Muscle of leg (tissue), 11 donors: ENCODE data around the gene NDP. TPM values are rescaled to one million over a fixed set of nuclear protein-coding genes. Genes with fewer than 3 reads are reported as not detected.

ENCODE experiments used
- DNase-seq: peaks from one replicate; pipeline ENCODE4 v3.0.0; 2013
- H3K27ac ChIP-seq: one replicate; pipeline ENCODE4 v1.5.1; 2013; ENCODE audit warnings: mild to moderate bottlenecking, low read length, control low read depth
- H3K27me3 ChIP-seq: one replicate; pipeline ENCODE4 v1.6.1; 2013; ENCODE audit warnings: low read length; ENCODE audit not compliant: control insufficient read depth, insufficient read depth
- H3K36me3 ChIP-seq: one replicate; pipeline ENCODE4 v1.6.1; 2013; ENCODE audit warnings: low read length; ENCODE audit not compliant: control insufficient read depth, insufficient read depth
- H3K4me1 ChIP-seq: one replicate; pipeline ENCODE4 v1.6.1; 2013; ENCODE audit warnings: low read length; ENCODE audit not compliant: control insufficient read depth, insufficient read depth
- H3K4me3 ChIP-seq: one replicate; pipeline ENCODE4 v1.5.1; 2013; ENCODE audit warnings: low read length, control low read depth
- H3K9me3 ChIP-seq: replicated peaks from 2 replicates; pipeline ENCODE4 v1.6.1; 2013; ENCODE audit warnings: low read depth, low read length; ENCODE audit not compliant: control insufficient read depth
- WGBS: methylation state at CpG from one replicate; pipeline ENCODE4 v1.1.5; 2013; ENCODE audit warnings: missing lambda C conversion rate; ENCODE audit not compliant: insufficient coverage; 5-methylcytosine and 5-hydroxymethylcytosine counted together
- polyA plus RNA-seq, 8 donors: library from polyadenylated mRNA; unstranded; fragments of 120-200 nt; gene quantifications; one replicate each; pipeline versions ENCODE4 v1.2.1 to v1.2.3, GENCODE V29; 2013; ENCODE audit warnings: inconsistent platforms in 1 of 8, low replicate concordance in 1 of 8; ENCODE audit not compliant: insufficient read length in 8 of 8, insufficient read depth in 1 of 8
- total RNA-seq: library from RNA; stranded (reverse); fragments of 120-200 nt; gene quantifications from one replicate; pipeline ENCODE4 v1.2.4, GENCODE V29; 2013

The NDP gene
- total and polyA plus RNA-seq, 9 donors, result 0.82 to 2.7 (median 1.4) TPM

DNA sequence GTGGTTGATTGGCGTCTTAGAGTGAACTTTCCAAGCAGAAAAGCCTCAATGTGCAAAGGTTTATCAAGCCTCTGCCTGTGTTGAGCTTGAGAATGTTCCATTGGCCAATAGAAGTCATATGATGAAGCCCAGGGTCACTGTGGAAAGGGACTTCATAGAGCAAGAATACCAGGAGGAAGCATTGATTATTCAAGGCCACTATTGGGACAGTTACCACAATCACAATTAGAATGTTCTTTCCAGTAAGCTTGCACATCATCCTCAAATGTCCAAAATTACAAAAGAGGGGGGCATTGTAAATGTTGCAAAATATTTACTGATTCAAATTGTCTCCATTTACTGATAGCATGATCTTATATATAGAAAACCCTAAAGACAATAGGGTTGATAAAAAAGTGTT is 32.9 kb upstream of the NDP start:
- no peak overlapping the region for H3K27ac ChIP-seq
- H3K36me3 ChIP-seq, result no peaks in the 10 kb centered on the region
- WGBS, result 56% methylated on average over 1 of the region's 1 CpG
- peaks cover 8% of the 10 kb centered on the region for H3K27me3 ChIP-seq
- DNase-seq, result no peak
- H3K9me3 ChIP-seq, result no peaks in the 10 kb centered on the region
- no peak overlapping the region for H3K4me3 ChIP-seq
- no peaks in the 10 kb centered on the region for H3K4me1 ChIP-seq

DNA sequence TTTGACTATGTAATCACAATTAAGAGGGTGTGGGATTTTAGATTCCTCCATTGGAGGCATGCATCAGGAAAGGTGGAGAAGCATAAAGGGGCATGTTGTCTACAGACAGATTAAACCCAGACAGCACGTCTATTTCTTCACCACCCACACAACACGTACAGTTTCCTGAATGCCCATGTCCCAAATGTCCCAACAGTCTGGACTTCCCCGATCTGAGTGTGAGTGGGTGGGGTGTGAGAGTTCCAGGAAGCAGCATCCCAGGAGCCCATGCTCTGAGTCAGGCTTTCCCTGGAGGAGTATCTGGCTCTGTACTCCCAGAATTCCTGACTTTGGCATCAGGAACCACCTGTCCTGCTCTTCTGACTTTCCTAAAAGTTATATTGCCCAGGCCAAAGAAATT is 30.8 kb upstream of the NDP start:
- DNase-seq, result no peak
- Histone ChIP-seq H3K27me3 (peaks cover 17% of the 10 kb centered on the region), H3K36me3 (no peaks in the 10 kb centered on the region), H3K27ac (no peak overlapping the region), H3K9me3 (no peaks in the 10 kb centered on the region), H3K4me1 (no peaks in the 10 kb centered on the region), H3K4me3 (no peak overlapping the region)
- WGBS, result no CpG with 5 or more reads among the region's 3 CpGs

DNA sequence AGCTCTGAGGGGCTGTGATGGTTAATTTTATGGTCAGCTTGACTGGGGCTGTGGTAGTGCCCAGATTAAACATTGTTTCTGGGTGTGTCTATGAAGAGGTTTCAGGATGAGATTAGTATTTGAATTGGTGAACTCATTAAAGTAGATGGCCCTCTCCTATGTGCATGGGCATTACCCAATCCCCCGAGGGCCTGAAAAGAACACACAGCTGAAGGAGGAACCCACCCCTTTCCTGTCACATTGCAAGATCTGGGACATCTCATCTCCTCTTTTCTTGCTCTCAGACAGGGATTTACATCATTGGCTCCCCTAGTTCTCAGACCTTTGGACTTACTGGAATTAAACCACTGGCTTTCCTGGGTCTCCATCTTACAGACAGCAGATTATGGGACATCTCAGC is 29.4 kb upstream of the NDP start:
- DNase-seq, result no peak
- no peak overlapping the region for H3K27ac ChIP-seq
- H3K36me3 ChIP-seq, result no peaks in the 10 kb centered on the region
- peaks cover 17% of the 10 kb centered on the region for H3K27me3 ChIP-seq
- no peak overlapping the region for H3K4me3 ChIP-seq
- no peaks in the 10 kb centered on the region for H3K4me1 ChIP-seq
- 38% methylated on average over 1 of the region's 1 CpG for WGBS
- no peaks in the 10 kb centered on the region for H3K9me3 ChIP-seq

DNA sequence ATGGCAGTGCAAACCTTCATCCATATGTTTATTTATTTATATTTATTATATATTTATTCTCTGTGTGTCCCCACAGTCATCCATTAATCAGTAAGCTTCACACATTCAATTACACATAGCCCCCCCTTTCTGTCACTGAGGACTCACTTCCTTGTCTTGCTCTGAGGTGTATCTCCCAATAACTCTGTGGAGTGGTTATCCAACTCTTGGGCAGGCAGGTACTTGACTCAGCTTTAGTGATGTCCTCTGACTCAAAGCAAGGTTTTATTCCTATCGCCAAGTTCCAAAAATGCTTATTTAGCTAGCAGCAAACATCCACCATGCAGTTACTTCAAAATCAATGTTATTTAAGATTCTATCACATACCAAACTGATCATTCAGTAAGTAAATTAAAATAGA is 25.2 kb upstream of the NDP start:
- no peaks in the 10 kb centered on the region for H3K4me1 ChIP-seq
- WGBS, result 80% methylated on average over 1 of the region's 1 CpG
- H3K9me3 ChIP-seq, result no peaks in the 10 kb centered on the region
- no peak overlapping the region for H3K4me3 ChIP-seq
- H3K36me3 ChIP-seq, result no peaks in the 10 kb centered on the region
- no peak overlapping the region for H3K27ac ChIP-seq
- no peak for DNase-seq
- H3K27me3 ChIP-seq, result peaks cover 9% of the 10 kb centered on the region

DNA sequence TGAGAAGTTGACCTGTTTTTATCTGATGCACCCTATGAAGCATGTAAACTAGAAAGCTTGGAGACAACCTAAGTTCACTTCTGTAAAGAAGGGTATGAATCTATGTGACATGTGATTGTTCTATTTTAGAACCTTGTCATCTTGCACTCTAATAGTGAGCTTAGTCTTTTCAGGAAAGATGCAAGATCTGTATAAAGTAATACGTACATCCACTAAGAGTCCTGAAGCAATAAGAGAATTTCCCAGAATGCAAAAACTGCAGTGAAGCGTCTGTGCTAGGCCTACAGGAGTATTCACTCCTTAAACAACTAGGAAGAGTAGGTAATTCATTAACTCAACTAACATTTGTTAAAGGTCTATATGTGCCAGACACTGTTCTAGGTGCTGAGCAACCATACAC is 23.3 kb upstream of the NDP start:
- H3K4me1 ChIP-seq, result no peaks in the 10 kb centered on the region
- no peak overlapping the region for H3K4me3 ChIP-seq
- H3K27me3 ChIP-seq, result peaks cover 9% of the 10 kb centered on the region
- no peak for DNase-seq
- no CpG with 5 or more reads among the region's 2 CpGs for whole genome bisulfite sequencing
- no peaks in the 10 kb centered on the region for H3K36me3 ChIP-seq
- no peak overlapping the region for H3K27ac ChIP-seq
- H3K9me3 ChIP-seq, result no peaks in the 10 kb centered on the region

DNA sequence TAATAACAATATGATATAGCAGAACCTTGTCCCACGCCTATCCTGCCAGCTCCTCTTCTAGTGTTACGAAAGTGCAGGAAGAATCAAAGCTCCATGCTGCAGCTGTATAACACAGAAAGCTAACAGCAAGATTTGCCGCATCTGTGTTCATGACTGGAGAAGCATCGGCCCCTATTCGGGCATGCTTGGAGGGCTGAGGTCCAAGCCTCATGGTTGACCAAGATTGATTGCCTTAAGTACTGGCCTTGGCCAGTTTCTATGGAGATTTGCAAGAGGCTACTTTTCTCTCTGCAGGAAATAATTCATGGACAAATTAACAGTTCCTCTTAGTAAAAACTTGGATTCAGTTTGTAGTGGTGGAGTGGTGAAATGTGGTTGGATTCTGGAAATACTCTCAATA is 12.9 kb upstream of the NDP start:
- Histone ChIP-seq H3K36me3 (no peaks in the 10 kb centered on the region), H3K27me3 (peaks cover 3% of the 10 kb centered on the region), H3K27ac (no peak overlapping the region), H3K4me1 (no peaks in the 10 kb centered on the region), H3K4me3 (no peak overlapping the region), H3K9me3 (no peaks in the 10 kb centered on the region)
- no peak for DNase-seq
- 69% methylated on average over 5 of the region's 5 CpGs for WGBS

DNA sequence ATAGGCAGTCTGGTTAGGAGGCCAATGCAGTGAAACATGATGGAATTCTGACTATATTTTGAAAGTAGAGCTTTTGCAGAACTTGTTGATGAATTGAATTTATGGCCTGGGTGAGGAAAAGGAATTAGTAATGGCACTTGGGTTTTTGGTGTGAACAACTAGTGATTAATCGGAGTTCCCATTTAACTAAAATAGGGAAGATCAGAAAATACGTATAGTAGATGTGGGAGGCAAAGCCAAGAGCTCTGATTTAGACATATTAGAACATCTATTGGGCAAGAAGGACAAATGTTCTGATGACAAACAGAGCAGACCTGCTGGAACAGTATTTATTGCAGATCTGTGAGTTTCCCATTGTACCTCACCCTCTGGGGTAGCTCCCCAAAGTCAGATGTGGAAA is 12.3 kb upstream of the NDP start:
- WGBS, result no CpG with 5 or more reads among the region's 2 CpGs
- Histone ChIP-seq H3K36me3 (no peaks in the 10 kb centered on the region), H3K27ac (no peak overlapping the region), H3K4me3 (no peak overlapping the region), H3K27me3 (peaks cover 3% of the 10 kb centered on the region), H3K4me1 (no peaks in the 10 kb centered on the region), H3K9me3 (no peaks in the 10 kb centered on the region)
- no peak for DNase-seq

DNA sequence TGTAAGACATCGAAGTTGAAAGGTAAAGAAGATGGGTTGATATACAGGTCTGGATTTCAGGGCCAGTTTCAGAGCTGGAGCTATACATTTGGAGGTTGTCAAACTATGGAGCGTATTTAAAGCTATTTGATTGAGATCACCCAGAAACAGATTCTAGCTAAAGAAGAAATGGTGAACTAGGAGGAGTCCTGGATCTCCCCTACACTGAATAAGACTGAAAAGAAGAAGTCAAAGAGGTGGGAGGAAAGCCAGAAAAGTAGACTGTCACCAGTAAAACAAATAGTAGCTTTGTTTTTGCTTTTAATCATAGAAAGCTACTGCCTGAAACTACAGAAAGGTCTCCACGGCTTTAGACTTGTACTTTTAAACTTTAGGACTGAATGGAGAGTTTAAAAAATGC is 5.0 kb upstream of the NDP start:
- 71% methylated on average over 1 of the region's 3 CpGs for WGBS
- no peak for DNase-seq
- no peaks in the 10 kb centered on the region for H3K9me3 ChIP-seq
- no peaks in the 10 kb centered on the region for H3K4me1 ChIP-seq
- H3K27me3 ChIP-seq, result peaks cover 17% of the 10 kb centered on the region
- no peaks in the 10 kb centered on the region for H3K36me3 ChIP-seq
- no peak overlapping the region for H3K4me3 ChIP-seq
- H3K27ac ChIP-seq, result no peak overlapping the region

DNA sequence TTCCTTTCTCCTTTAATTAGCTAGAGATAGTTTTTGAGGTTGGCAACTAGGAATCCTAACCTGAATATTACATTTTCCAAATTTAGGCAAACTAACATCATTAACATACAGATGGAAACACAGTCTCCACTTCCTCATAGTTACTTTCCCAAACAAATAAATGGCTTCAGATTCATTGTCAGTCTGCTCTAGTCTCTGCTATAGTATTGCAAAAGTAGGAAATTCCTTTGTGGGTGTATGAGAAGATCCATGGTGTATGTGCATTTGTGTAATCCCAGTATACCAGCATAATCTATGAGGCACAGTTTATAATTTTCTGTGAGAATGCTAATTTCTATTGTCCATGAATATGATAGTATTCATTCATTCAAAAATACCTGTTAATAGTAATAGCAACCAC is 3.0 kb upstream of the NDP start:
- Histone ChIP-seq H3K4me3 (no peak overlapping the region), H3K27ac (no peak overlapping the region), H3K27me3 (peaks cover 29% of the 10 kb centered on the region), H3K36me3 (no peaks in the 10 kb centered on the region), H3K9me3 (no peaks in the 10 kb centered on the region), H3K4me1 (no peaks in the 10 kb centered on the region)
- no peak for DNase-seq

DNA sequence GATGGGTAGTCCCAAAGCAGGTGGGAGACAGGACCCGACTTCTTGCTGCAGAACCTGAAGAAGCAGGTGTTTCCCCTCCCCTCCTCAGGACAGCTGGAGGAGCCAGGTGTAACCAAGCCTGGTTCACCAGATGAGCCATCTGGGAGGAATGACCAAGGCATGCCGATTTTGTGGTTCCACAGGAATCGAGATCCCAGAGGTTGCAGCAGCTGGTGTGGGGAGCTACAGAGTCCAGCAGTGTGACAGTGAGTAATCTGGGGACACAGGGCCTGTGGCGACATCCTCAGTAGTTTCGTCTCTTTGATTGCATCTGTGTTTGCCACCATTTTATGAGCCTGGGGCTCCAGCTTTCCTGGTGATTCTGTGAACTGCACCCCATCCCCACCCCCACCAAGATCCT is 2.6 kb upstream of the NDP start:
- no peaks in the 10 kb centered on the region for H3K9me3 ChIP-seq
- peaks cover 30% of the 10 kb centered on the region for H3K27me3 ChIP-seq

DNA sequence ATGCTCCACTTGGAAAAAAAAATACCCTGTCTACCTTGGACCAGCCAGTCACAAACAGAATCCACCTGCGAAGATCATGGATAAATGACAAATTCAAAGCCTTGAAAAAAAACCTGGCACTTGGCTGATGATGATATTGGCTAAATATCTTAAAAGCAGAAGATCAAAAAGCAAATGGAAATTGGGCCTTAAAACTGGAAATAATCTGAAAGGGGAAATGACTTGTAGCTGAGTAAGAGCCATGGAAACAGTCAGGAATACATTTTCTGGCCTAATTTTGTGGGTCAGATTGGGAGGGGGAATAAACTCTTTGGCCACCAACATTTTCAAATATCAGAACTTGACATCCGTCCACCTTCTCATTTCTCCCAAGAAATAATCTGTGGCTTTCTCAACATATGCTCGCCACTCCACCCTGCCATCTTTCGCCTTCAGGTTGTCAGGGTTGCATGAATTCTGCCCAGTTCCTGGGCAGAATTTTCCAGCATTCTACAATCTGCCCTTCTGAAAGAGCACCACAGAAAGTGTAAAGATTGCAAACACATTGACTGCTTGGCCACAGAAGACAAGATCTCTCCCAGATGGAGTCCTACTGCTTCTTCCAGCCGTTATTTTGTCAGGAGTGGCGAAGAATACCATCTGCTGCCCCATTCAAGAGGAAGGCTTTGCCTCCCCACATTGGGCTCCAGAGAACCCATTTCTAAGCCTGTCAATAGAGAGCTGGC is 1.7 kb upstream of the NDP start:
- Histone ChIP-seq H3K36me3 (no peaks in the 10 kb centered on the region), H3K4me3 (no peak overlapping the region), H3K27me3 (peaks cover 39% of the 10 kb centered on the region), H3K9me3 (no peaks in the 10 kb centered on the region), H3K4me1 (no peaks in the 10 kb centered on the region), H3K27ac (no peak overlapping the region)
- WGBS, result 79% methylated on average over 5 of the region's 6 CpGs
- DNase-seq, result no peak

More for the DNA sequence above, 2.6 kb upstream of the NDP start:
- H3K36me3 ChIP-seq, result no peaks in the 10 kb centered on the region
- H3K27ac ChIP-seq, result no peak overlapping the region
- H3K4me1 ChIP-seq, result no peaks in the 10 kb centered on the region
- WGBS, result 63% methylated on average over 3 of the region's 5 CpGs
- no peak overlapping the region for H3K4me3 ChIP-seq
- DNase-seq, result no peak
